Measurements from ENCODE around the gene AKR7A3.

The AKR7A3 gene

GRCh38 chr1:19240673-19241538, 47.7 kb downstream of the AKR7A3 start:
- no peak for DNase-seq (ENCODE audit: low read depth)

GRCh38 chr1:19239876-19240275, 48.7 kb downstream of the AKR7A3 start:
- DNase-seq (ENCODE audit: low read depth): no peak
- no peak for TF ChIP-seq CTCF (IDR thresholded peaks at IDR 0.05; ENCODE audit: control insufficient read depth, extremely low read depth, insufficient read depth)
- H3K4me3 ChIP-seq (ENCODE audit: low read depth, low read length): no peak overlapping the region

More at GRCh38 chr1:19240673-19241538, 47.7 kb downstream of the AKR7A3 start:
- H3K4me3 ChIP-seq (ENCODE audit: low read depth, low read length): no peak overlapping the region
- TF ChIP-seq CTCF (IDR thresholded peaks at IDR 0.05; ENCODE audit: control insufficient read depth, extremely low read depth, insufficient read depth): peak; percentile 83

GRCh38 chr1:19234224-19234623, 54.3 kb downstream of the AKR7A3 start:
- no peak overlapping the region for H3K4me3 ChIP-seq (ENCODE audit: low read depth, low read length)
- DNase-seq (ENCODE audit: low read depth): no peak

More at GRCh38 chr1:19234224-19234623, 54.3 kb downstream of the AKR7A3 start:
- no peak for TF ChIP-seq CTCF (IDR thresholded peaks at IDR 0.05; ENCODE audit: control insufficient read depth, extremely low read depth, insufficient read depth)
